HG02610 (cell line): Measurements from ENCODE around the gene PHIP.
A peak's percentile ranks its signal among the peaks of the same experiment; 100 is the strongest.

Experiments used
- ATAC-seq: cut with Tn5 transposase; IDR thresholded peaks from one replicate; pipeline ENCODE4 v1.9.1; 2021; ENCODE audit warnings: mild to moderate bottlenecking, moderate library complexity; ENCODE audit not compliant: unreplicated experiment

The PHIP gene

GRCh38 chr6:79071547-79071946 lies 6.5 kb downstream of the PHIP start:
- peak; percentile 38 for ATAC-seq

DNA sequence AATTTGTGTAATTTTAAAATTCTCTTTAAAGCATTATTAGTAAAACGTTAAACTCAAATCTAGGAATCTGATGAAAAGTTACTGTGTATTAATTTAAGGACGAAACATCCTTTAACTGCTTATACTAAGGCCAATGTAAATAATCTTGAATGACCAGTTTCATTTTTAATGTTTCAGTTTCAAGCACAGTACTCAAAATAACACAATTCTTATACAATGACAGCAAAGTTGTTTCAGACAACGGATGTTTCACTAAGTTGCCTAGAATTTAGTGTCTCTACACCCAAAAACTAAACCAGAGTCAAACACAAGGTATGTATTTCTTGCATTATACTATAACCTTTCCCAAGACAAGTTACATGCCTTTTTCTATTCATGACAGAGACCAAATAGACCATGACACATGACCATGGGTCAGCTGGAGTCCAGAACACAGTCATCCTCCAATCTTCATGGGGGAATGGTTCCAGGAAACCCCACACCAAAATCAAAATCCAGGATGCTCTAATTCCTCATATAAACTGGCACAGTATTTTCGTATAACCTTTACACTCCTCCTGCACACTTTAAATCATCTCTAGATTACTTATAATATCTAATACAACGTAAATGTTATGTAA lies 7.7 kb downstream of the PHIP start:
- ATAC-seq = peak; percentile 70

DNA sequence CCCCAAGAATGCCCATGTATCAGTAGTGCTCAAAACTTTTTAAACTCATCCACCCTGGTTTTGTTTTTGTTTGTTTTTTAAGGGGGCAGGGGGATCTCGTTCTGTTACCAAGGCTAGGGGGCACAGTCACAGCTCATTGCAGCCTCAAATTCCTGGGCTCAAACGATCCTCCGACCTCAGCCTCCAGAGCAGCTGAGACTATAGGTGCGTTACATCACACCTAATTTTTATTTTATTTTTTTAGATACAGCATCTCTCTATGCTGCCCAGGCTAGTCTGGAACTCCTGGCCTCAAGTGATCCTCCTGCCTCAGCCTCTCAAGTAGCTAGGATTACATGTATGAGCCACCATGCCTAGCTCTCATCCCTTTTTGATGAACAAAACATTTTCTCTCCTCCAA lies 11.2 kb downstream of the PHIP start:
- ATAC-seq = no peak

DNA sequence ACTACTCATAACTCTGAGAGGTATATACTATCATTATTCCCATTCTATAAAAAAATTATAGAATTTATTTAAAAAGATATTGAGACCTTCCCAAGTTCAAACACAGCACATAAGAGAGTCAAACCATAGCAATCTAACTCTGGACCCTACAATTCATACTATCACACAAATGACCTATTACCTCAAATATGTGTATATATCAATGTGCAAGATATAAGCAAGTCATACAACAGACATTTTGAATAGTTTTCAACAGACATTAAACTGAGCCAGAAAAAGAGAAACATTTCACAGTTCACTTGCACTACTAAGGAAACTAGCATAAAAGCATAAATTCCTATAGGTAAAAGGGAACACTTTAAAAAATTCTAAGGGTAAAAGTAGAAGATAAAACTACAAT lies 11.7 kb downstream of the PHIP start:
- no peak for ATAC-seq

DNA sequence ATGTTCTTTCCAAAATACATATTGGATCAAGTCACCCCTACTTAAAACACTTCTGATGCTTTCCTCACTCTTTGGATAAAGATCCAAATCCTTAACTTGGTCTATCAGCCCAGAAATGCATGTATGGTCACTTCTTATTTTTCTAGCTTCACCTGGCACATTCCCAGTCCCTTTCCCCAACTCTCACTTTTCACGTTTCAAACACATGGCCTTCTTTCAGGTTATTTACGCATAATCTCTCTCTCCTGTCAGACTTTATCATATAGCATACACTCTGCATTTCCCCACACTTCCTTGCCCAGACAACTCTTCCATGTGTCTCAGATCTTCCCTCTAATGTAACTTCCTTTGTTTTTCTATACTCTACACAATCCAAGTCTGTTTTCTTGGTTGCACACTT lies 12.8 kb downstream of the PHIP start:
- no peak for ATAC-seq

DNA sequence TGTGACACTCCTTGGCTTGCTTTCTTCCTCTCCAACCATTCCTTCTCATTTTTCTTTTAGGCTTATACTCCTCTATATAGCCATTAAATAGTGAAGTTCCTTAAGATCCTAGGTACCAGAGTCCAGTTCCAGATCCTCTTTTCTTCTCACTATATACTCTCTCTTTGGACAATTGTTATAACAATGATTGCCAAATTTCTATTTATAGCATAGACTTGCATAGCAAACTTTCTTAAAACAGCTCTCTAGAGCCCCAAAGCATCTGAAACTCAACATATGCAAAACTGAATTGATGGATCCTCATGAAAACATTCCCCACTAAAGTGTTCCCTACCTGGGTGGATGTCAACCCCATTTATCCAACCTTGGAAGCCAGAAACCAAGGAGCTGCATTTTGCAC lies 13.4 kb downstream of the PHIP start:
- ATAC-seq = no peak

GRCh38 chr6:79062708-79063107 lies 15.3 kb downstream of the PHIP start:
- ATAC-seq = no peak

GRCh38 chr6:79057746-79058145 lies 20.3 kb downstream of the PHIP start:
- ATAC-seq = no peak

GRCh38 chr6:79056226-79056625 lies 21.8 kb downstream of the PHIP start:
- no peak for ATAC-seq

DNA sequence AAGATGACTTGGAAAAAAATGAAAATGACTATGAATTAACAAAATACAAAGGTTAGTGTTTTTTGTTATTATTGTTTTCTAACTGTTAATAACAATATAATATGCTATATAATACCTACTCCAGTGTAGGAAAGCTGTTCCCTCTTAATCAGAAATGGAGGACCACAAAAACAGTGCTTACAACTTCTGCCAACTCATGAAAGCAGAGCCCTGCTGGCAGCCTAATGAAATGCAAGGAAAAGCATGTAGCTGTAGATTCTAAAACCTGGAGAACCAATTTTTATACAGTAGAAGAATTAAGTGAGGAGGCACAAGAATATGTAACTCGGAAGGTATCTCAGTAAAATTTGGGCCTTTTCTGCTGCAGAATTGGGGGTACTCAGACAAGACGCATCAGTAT lies 29.4 kb downstream of the PHIP start:
- ATAC-seq = no peak

- ATAC-seq = no peak
Measured at GRCh38 chr6:79047072-79047471, 31.0 kb downstream of the PHIP start.

- ATAC-seq = no peak
Measured at GRCh38 chr6:79045966-79046365, 32.1 kb downstream of the PHIP start.

- no peak for ATAC-seq
Measured at GRCh38 chr6:79042799-79043126, 35.3 kb downstream of the PHIP start.

DNA sequence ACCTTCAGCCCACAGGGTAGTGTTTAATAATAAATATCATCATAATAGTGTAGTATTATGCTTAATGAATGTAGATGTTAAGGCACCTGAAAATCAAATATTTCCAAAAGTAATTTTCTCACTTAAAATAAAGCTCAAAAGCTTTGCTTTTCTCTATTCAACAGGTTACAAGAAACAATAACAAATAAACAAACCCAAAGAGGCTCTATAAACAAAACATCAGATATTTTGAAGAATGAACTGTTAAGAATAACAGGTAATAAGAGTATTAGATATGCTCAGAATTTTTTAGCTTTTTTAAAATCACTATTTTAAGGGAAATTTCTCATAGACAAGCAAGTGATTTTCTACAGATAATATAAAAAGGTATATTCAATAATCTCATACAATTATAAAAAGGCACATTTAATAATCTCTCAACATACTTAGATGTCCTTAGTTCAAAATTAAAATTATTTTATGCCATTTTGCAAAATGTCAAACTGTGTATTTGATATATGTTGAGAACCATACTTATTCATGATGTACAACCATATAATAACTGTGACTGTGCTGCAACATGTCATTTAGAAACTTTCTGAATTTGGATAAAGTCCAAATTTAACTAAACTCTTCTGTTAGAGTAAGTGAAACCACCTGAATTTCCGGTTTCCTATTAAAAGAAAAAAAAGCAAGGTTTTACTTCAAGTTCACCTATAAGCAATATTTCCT lies 35.8 kb downstream of the PHIP start:
- peak; percentile 73 for ATAC-seq

DNA sequence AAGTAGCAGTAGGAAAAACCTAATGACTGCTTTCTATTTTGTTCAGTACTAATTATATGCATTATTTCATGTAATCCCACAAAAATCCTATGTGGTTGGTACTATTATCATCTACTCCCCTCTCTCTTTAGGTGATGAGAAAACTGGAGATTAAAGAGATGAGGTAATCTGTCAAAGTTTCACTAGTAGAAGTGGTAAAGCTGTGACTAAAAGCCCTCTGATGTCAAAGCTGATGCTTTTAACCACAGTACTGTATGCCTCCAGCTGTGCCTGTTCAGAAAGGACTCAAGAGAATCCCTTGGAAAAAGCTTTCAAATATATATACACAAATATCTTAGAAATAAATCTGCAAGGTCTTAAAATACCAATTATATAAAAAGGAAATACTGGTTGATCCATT lies 38.0 kb downstream of the PHIP start:
- ATAC-seq = peak; percentile 86

DNA sequence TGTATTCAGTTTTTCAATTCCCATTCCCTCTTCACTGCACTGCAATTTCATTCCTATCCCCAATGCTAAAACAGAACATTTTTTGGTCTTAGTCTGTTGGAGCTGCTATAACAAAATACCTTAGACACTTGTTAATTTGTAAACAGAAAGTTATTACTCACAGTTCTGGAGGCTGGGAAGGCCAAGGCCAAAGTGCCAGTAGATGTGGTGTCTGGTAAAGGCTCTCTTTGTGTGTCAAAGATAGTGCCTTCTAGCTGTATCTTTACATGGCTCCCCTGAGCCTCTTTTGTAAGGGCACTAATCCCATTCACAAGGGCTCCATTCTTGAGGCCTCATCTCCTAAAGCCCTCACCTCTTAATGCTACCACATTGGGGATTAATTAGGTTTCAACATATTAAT lies 40.0 kb downstream of the PHIP start:
- ATAC-seq = no peak

GRCh38 chr6:79034865-79035264 lies 43.2 kb downstream of the PHIP start:
- peak; percentile 84 for ATAC-seq

GRCh38 chr6:79033279-79033678 lies 44.8 kb downstream of the PHIP start:
- no peak for ATAC-seq

- ATAC-seq = no peak
Measured at GRCh38 chr6:79031821-79032590, 46.0 kb downstream of the PHIP start.

DNA sequence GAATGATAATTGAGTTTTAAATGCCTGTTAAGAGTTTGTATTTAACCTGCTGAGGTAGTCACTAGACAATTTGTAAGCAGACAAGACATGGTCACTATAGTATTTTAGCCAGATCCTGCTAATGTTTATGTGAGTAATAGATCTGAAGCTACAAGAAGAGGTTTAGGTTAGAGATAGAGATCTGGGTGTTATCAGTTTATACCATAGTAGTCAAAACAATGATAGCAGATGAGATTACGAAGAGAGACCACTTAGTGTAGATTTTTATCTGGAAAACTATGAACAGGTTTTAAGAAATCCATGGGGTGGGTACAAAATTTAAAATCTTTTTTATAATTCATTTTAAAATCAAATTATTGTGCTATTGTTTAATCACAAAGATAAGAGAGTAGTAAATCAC lies 47.5 kb downstream of the PHIP start:
- no peak for ATAC-seq

- ATAC-seq = no peak
Measured at GRCh38 chr6:79030023-79030422, 48.0 kb downstream of the PHIP start.

GRCh38 chr6:79028641-79029314 lies 49.3 kb downstream of the PHIP start:
- no peak for ATAC-seq
